Tibial artery (tissue), 4 donors: ENCODE results near the gene WDR91.
A peak's percentile ranks its signal among the peaks of the same experiment; 100 is the strongest.

Experiments
- DNase-seq, 2 donors: peaks; one replicate each; pipeline ENCODE4 v3.0.0-alpha.2; 2019
- H3K27ac ChIP-seq, 2 donors: fragments of 200-600 bp; sonication (generic) in 1 of 2; 1 replicate in 1 of 2; 2 replicates in 1 of 2; pipeline ENCODE4 v1.5.1; 2018 to 2019; ENCODE audit warnings: mild to moderate bottlenecking in 1 of 2
- H3K27me3 ChIP-seq, 2 donors: fragments of 200-600 bp; sonication (generic) in 1 of 2; one replicate each; pipeline versions ENCODE4 v1.5.1 to v1.6.0; 2016 to 2019
- H3K36me3 ChIP-seq, 3 donors: fragments of 200-600 bp; sonication (generic) in 2 of 3; one replicate each; pipeline ENCODE4 v1.5.1; 2016 to 2019; ENCODE audit warnings: mild to moderate bottlenecking in 2 of 3
- H3K4me1 ChIP-seq, 4 donors: fragments of 200-600 bp; sonication (generic) in 2 of 4; 1 replicate in 3 of 4; 2 replicates in 1 of 4; pipeline ENCODE4 v1.5.1; 2016 to 2019
- H3K4me3 ChIP-seq, 2 donors: fragments of 200-600 bp; sonication (generic) in 1 of 2; 1 replicate in 1 of 2; 2 replicates in 1 of 2; pipeline ENCODE4 v1.5.1; 2018 to 2019; ENCODE audit warnings: mild to moderate bottlenecking in 2 of 2
- H3K9me3 ChIP-seq, 3 donors: fragments of 200-600 bp; sonication (generic) in 1 of 3; one replicate each; pipeline ENCODE4 v1.5.1; 2016 to 2019
- CTCF ChIP-seq, 2 experiments: fragments of 200-600 bp in 1 of 2; fragments of 450-650 bp in 1 of 2; IDR thresholded peaks; one replicate each; pipeline ENCODE4 v1.5.1; 2017 to 2019; ENCODE audit warnings: antibody characterized with exemption in 2 of 2, mild to moderate bottlenecking in 1 of 2, moderate library complexity in 1 of 2
- intact Hi-C: fragments of 100-400 bp; cut with DNase I; formaldehyde crosslinking; loops from one replicate; pipeline ENCODE4 v1.15.0; 2023; ENCODE audit warnings: low total_unique reads

Gene WDR91

GRCh38 chr7:135160858-135161653 is 50.3 kb downstream of the WDR91 start:
- Histone ChIP-seq H3K4me1 (peaks cover 0 to 32% (median 20%) of the 10 kb centered on the region in 4 donors), H3K27me3 (no peaks in the 10 kb centered on the region), H3K27ac (peak overlapping the region; percentile 29 to 35), H3K4me3 (no peak overlapping the region), H3K36me3 (peaks cover 10 to 29% (median 18%) of the 10 kb centered on the region in 3 donors), H3K9me3 (peaks cover 0 to 8% (median 1%) of the 10 kb centered on the region in 3 donors)
- intact Hi-C loops: loop anchor here (10.0 kb wide), 1 partner anchor 166 kb away; no protein-coding TSS in a partner anchor
- no peak for TF ChIP-seq CTCF (IDR thresholded peaks at IDR 0.05)
- no peak for DNase-seq

GRCh38 chr7:135160098-135160857 is 51.0 kb downstream of the WDR91 start:
- no peak for TF ChIP-seq CTCF (IDR thresholded peaks at IDR 0.05)
- Histone ChIP-seq H3K4me3 (no peak overlapping the region), H3K27ac (peak overlapping the region; percentile 29 to 35), H3K4me1 (peaks cover 0 to 32% (median 20%) of the 10 kb centered on the region in 4 donors), H3K27me3 (no peaks in the 10 kb centered on the region), H3K9me3 (peaks cover 0 to 14% (median 7%) of the 10 kb centered on the region in 3 donors), H3K36me3 (peaks cover 6 to 21% (median 11%) of the 10 kb centered on the region in 3 donors)
- intact Hi-C loops: loop anchor here (10.0 kb wide), 1 partner anchor 165 kb away; no protein-coding TSS in a partner anchor
- no peak for DNase-seq

- H3K27ac ChIP-seq: peak overlapping the region in 1 of 2 donors; percentile 35
- no peaks in the 10 kb centered on the region for H3K27me3 ChIP-seq
- no peak overlapping the region for H3K4me3 ChIP-seq
- no peak for DNase-seq
- peaks cover under 1 to 14% (median 10%) of the 10 kb centered on the region in 3 donors for H3K36me3 ChIP-seq
- H3K9me3 ChIP-seq: peaks cover 0 to 14% (median 7%) of the 10 kb centered on the region in 3 donors
- TF ChIP-seq CTCF (IDR thresholded peaks at IDR 0.05): no peak
- intact Hi-C loops: loop anchor here (10.0 kb wide), 1 partner anchor 165 kb away; no protein-coding TSS in a partner anchor
- H3K4me1 ChIP-seq: peaks cover 0 to 32% (median 20%) of the 10 kb centered on the region in 4 donors
Observed at GRCh38 chr7:135159359-135160085, 51.8 kb downstream of the WDR91 start.

GRCh38 chr7:135158874-135159273 is 52.5 kb downstream of the WDR91 start:
- peak overlapping the region in 1 of 2 donors; percentile 12 for H3K27ac ChIP-seq
- intact Hi-C loops: no loop called here
- TF ChIP-seq CTCF (IDR thresholded peaks at IDR 0.05): no peak
- H3K36me3 ChIP-seq: peaks cover 0 to 10% (median 7%) of the 10 kb centered on the region in 3 donors
- no peak overlapping the region for H3K4me3 ChIP-seq
- peaks cover 0 to 14% (median 7%) of the 10 kb centered on the region in 3 donors for H3K9me3 ChIP-seq
- peaks cover 0 to 32% (median 20%) of the 10 kb centered on the region in 4 donors for H3K4me1 ChIP-seq
- H3K27me3 ChIP-seq: no peaks in the 10 kb centered on the region
- no peak for DNase-seq

- DNase-seq: no peak
- TF ChIP-seq CTCF (IDR thresholded peaks at IDR 0.05): no peak
- intact Hi-C loops: no loop called here
- H3K4me3 ChIP-seq: no peak overlapping the region
- H3K36me3 ChIP-seq: peaks cover 0 to 10% (median 5%) of the 10 kb centered on the region in 3 donors
- H3K27ac ChIP-seq: no peak overlapping the region
- peaks cover 0 to 14% (median 7%) of the 10 kb centered on the region in 3 donors for H3K9me3 ChIP-seq
- peaks cover 0 to 32% (median 20%) of the 10 kb centered on the region in 4 donors for H3K4me1 ChIP-seq
- no peaks in the 10 kb centered on the region for H3K27me3 ChIP-seq
Observed at GRCh38 chr7:135158141-135158655, 53.1 kb downstream of the WDR91 start.
